GM19328 (cell line): ENCODE results near the gene WDR27.

Experiments used
- ATAC-seq: cut with Tn5 transposase; IDR thresholded peaks from one replicate; pipeline ENCODE4 v1.9.1; 2021; ENCODE audit warnings: mild to moderate bottlenecking, moderate library complexity; ENCODE audit not compliant: unreplicated experiment

Gene WDR27

DNA sequence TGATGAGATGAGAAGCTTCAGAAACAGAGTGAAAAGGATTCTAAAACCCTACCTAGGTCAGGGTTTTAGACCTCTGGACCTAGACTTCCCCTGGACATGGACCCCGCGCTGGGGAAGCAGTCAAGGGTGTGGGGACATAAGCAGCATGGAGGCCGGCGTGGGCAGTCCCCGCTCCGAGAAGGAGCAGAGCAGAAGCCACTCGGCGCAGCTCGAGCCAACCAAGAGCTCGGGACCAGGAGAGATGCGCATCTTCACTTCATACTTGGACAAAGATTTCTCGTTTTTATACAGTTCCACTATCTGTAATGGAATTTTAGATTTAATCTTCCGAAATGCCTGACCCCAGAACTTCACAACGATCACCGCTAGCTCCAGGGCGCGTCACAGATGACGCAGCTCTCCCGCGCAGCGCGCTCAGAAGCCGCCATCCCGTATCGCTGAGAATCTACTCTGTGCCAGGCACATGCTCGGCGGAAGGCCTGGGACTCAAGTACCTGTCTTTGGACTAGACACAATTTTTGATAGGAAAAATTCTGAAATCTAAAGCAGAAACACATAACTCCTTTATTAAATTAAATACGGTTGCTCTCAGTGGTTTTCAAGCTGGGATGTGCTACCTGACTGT, 60.3 kb downstream of the WDR27 start:
- ATAC-seq: no peak

DNA sequence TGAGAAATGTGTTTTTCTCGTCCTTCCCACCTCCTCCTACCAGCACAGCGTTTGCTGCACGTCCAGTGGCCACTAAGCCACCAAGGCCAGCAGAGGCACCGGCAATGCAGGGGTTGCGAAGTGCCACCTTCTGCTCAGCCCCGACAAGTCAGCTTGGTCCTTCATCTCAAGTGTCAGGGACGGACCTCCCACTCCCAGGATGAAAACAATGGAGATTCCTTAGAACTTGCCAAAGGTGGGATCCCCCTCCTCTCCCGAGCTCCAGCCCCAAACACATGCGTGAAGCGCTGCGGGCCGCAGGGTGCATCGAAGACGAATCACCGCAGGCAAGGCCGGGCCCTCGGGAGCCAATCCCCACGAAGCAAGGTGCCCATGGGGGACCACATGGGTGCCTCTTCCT, 60.8 kb downstream of the WDR27 start:
- ATAC-seq: no peak

DNA sequence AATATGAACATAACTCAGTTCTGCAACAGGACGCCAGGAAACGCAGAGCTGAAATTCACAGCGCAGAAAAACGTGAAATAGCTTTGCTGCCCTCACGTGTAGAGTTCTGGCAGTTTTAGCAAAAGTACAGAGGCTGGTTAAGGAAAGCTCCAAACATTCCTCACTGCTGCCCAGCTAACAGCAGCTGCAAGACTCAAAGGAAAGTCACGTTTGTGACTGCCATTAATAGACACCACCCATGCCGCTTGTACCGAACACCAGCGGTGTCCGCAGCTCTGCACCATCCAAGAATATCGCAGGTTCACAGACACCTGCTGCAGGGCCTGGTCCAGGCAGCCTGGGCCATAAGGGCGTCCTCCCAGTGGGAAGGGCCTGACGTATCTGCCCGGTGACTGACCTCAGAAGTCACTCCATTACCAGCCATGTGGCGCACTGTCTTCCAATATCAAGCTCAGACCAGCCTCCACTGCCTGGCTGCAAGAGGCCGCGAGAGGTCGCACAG, 61.4 kb downstream of the WDR27 start:
- no peak for ATAC-seq

DNA sequence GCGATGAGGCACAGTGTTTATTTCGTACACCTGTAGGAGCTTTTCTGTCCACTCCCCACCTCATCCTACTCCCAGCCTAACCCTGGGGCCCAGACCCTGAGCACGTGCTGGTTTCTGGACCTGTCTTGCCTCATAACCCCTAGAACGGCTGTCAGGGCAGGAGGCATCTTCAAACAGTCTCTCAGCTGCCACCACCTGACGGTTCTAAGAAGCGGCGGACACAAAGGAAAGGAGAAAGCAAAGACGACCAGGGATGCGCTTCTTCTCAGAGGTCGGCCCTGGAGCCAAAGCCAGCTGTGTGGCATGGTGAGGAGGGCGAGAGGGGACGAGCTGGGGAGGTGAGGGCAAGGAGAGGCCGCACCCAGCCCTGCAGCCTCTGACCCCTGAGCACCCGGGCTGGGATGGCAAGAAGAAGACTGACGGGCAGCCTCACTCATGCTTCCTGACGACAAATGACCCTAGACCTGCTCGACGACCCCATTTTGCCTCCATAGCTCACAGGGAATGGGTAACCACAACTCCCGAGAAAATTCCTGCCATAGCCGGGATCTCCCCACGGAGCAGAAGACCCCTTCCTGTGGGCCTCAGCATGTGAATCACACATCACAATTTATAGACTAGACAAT, 62.1 kb downstream of the WDR27 start:
- ATAC-seq: no peak

DNA sequence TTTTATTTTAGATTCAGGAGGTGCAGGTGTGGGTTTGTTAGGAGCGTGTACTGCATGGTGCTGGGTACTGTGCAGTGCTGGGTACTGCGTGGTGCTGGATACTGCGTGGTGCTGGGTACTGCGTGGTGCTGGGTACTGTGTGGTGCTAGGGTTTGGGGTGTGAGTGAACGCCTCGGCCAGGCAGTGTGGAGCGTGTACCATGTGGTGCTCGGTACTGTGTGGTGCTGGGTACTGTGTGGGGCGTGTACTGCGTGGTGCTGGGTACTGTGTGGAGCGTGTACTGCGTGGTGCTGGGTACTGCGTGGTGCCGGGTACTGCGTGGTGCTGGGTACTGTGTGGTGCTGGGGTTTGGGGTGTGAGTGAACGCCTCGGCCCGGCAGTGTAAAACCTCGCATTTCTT, 62.9 kb downstream of the WDR27 start:
- ATAC-seq: no peak

DNA sequence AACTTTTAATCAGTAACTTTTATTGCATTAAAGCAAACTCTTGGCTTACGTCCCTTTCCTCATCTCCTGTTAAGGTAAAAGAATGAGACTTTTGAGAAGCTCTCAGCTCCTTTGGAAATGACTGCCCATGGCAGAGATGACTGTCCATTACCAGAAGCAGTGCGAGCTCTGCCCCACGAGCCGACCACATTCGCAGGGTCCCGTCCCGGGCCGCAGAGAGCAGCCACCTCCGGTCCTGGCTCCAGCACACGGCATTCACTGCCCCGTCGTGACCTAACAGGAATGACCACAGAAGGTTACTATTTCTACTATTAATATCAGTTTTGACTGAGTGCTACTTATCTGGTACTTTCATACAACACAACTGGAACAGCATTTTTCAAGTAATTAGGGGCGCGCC, 63.4 kb downstream of the WDR27 start:
- no peak for ATAC-seq

DNA sequence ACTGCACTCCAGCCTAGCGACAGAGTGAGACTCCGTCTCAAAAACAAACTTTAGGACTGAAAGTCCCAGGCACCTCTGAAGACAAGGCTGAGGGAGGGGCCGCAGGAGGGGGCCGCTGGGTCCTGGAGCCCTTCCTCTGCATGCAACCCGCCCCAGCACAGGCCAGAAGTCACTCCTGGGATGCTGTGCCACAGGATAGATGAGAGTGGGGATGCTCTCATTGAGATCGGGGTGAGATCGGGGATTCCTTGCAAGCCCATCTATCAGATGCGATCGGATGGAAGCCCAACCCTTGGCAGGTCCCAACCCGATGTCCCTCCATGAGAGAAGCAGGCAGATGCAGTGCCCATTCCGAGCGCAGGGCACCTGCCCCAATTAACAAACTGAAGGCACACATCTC, 66.5 kb downstream of the WDR27 start:
- no peak for ATAC-seq

DNA sequence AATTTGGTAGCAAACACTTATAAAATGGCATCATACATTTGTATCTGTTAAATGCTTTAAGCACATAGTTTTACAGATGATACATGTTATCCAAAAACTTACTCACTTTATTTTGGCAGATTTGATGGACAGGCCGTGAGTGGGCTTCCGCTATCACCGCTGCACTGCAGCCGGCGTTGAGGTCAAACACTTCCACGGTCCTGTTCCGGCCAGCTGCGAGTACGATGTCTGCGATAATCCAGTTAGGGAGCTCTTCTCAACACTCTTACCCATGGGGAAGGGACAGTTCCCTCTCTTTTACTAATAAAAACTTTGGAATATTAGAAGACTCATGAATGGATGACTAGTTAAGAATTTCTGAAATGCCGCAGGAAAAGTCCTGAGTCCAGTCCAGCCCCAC, 69.0 kb downstream of the WDR27 start:
- ATAC-seq: no peak

DNA sequence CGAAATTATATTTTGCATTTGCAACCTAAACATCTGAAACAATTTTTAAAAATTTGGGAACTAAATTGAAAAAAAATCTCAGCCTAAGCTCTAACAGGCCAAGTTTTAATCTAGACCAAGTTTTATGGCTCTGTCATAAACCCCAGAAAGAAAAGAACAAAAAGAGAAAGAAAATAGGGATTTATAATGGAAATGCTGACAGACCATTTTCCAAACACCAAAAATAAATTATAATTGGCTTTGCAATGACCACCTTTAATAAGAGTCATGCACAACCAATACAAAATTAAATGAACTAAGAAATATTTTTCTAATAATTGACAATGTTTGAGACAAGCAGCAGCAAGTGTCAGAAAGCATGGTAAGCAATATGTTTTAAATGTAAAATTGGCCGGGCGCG, 72.6 kb downstream of the WDR27 start:
- no peak for ATAC-seq

DNA sequence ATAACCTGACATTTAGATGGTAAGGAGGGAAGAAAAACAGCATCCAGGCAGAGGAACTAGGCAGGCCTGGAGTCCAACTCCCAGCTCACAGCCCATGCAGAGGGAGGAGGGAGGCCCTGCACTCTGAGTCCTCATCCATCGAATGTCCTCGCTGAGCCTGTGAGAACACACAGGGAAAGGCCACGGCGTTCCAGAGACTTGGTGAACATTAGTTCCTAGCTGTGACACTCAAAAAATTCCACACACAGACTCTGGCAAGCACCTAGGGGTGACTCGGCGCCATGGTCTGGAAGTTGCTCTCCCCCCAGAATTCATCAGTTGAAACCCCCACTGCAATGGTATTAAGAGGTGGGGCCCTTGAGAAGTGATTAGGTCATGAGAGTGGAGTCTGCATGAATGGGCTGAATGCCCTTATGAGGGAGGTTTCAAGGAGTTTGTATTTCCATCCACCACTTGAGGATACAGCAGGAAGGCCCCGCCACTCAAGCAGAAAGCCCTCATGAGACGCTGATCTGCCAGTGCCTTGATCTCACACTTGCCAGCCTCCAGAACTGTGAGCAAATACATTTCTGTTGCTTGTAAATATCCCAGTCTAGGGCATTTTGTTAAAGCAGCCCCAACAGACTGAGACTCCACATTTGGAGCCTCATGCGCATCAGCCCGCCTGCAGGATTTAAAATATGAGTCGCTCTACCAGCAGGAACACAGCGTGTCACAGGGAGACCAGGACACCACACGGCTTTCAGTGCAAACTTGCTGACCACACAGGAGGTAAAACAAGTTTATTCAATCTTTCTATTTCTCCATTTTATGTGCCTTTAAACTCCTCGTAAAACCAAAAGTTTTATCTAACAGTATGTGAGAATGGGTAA, 73.9 kb downstream of the WDR27 start:
- ATAC-seq: no peak

DNA sequence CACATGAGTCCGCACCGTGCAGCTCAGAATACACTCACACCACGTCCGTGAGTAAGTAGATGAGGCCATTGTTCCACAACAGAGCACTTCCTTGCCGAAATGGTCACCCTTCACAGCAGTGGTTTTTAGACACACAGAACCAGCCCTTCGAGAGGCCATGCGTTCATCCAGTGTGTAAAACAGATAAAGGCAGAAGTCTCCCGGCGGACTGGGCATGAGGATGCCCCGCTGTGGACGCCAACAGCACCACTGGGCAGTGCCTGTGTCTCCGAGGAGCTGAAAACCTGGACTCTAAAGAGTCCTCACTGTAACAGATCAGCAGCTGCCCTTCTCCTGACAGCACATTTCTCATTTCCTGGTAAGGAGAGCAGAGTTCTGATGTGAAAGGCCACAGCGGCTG, 75.2 kb downstream of the WDR27 start:
- no peak for ATAC-seq

DNA sequence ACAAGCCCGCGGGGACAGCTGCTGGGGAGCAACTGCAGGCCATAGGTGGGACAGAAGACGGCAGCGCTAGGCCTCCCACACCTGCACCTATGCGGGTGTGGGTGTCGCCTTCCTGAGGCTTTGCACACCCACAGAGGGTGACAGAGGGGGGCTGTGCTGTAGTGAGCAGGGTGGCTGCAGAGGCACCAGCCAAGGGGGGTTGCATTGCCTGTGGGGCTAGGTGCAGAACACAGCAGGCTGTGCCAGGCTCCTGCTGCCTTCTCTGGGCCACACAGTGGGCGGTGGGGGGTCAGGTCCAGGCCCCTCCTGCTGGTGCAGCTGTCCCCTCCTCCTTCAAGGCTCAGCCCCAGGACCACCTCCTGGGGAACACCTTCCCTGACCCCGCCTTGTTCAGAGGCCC, 75.7 kb downstream of the WDR27 start:
- no peak for ATAC-seq

DNA sequence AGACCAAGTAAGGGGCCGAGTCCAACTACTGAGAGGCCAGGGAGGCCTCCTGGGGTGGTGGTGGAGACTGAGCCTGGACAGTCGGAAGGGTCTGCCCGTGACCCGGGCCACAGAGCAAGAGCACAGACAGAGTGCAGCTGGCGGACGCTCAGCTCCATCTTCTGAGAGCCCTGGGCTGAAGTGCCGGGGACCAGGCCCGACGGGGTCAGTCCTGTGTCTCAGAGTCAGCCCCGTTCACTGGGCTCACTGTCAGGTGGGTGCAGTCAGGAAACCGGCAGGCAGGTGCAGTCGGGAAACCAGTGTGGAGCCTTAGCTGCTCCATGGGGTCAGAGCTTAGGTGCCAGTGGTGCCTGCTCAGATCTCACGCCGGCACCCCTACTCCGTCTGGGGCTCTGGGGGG, 76.5 kb downstream of the WDR27 start:
- ATAC-seq: no peak

DNA sequence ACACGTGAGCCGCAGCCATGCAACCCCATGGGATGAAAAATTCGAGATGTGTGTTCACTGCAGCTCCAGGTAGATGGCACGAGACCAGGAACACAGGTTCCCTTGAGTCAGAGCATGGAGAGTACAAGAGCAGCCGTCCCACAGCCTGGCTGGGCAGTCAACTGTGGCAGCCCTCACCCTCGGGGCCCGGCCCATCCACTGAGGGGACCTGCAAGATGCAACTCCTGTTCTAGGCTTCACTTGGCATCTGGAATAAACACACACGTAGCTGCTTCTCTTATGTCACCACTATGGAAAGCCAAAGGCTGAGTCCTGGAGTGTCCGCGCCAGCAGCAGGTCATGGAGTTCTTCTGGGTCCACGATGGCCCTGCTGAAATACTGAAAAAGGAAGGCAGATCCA, 77.0 kb downstream of the WDR27 start:
- no peak for ATAC-seq

DNA sequence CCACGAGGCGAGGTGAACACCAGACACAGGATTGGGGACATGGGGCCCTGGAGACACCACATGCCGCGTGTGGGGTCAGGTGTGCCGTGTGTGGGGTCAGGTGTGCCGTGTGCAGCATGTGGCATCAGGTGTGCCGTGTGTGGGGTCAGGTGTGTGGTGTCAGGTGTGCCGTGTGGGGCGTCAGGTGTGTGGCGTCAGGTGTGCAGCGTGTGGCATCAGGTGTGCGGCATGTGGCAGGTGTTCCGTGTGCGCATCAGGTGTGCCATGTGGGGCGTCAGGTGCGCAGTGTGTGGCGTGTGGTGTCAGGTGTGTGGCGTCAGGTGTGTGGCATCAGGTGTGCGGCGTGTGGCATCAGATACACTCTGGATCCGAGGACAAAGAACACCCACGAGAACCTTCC, 77.9 kb downstream of the WDR27 start:
- ATAC-seq: no peak

DNA sequence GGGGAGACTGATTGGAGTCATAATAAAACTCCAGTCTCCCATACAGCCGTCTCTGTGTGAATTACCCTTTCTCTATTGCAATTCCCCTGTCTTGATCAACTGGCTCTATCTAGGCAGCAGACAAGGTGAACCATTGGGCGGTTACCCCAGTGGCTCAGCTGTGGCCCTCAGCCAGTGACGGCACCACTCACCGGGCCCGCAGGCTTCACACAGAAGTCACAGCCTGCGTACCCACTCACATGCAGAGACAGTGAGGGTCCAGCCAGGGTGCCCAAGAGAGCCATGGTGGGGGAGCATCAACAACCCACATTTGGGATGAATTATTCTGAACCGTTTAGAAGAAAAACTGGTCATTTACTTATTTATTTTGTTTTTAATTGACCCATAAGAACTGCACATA, 78.5 kb downstream of the WDR27 start:
- ATAC-seq: no peak

DNA sequence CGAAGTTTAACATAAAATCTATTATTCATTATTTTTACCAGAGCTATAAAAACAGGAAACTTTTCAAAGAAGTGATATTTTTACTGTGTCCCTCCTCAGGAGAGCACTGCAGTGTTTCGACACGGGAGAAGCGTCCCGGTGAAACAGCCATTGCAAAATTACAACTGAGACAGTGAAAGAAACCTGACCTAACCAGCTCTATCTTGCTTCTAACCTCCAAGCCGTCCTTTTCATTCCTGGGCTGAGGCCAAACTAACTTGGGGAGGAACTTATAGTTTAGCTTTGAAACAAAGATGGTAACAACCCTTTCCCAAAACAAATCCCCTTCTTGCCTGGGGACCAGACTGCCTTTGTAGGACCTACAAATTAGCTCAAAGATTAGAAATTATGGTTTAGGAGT, 79.2 kb downstream of the WDR27 start:
- no peak for ATAC-seq

DNA sequence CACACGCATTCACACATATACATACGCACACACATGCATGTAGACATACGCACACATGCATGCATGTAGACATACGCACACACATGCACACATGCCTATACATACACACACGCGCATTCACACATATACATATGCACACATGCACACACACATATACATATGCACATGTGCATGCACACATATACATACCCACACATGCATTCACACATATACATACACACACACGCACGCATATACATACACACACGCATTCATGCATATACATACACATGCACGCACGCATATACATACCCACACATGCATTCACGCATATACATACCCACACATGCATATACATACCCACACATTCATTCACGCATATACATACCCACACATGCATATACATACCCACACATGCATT, 80.5 kb downstream of the WDR27 start:
- ATAC-seq: no peak

DNA sequence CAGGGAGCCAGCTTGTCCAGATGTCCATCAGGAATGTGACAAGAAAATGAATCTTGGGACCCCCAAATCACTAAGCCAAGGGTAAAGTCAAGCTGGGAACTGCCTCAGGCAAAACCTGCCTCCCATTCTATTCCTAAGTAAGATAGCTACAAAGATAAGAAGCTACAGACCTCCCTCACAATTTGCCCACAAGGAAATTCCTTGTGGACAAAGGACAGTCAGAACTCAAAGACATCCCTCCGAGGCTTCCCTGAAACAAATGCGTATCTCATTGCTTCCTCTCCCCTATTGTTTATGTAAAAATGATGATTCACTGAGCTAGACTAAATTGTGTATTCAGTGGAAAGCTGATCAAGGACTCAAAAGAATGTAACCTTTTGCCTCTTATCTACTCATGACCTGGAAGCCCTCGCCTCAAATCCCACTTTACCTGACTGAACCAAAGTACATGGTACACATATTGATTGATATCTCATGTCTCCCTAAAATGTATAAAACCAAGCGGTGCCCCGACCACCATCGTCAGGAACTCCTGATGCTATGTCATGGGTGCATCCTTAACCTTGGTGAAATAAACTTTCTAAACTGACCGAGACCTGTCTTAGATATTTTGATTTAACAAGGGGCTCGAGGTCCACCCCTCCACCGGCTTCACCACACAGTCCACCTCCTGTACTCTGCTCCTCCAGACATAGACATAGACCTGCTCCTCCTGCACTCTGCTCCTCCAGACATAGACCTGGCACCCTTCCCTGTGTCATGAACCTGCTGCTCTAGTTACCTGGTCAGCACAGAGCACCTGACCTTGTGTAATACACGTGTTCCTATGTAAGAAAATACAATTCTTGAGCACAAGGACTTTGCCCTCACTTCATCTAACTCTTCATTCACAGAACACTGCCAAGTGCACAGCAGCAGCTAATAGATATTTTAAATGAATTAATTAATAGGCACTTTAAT, 81.4 kb downstream of the WDR27 start:
- ATAC-seq: no peak

DNA sequence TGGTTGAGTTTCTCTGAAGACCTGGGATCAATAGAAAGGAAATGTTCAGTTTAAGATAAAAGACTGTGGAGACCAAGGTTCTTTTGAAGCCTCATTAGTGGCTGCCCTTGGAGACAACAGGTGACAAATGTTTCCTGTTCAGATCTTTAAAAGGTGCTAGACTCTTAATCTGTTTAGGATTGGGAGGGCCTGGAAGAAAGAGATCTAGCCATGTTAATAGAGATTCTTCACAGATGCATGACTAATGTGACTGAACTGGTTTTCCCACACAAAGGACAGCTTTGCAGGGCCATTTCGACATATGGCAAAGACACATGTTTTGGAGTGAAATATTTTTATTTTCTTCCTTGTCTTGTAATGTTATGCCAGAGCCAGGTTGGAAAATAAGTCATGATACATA, 82.2 kb downstream of the WDR27 start:
- ATAC-seq: no peak
